Activated CD4-positive, alpha-beta T cell treated with anti-CD3 and anti-CD28 coated beads, Interleukin-2, amount 10 ng/mL, durations not matched to agents 24 days and 14 days (primary cell): Measurements from ENCODE around the gene GAMT. TPM values are rescaled to one million over a fixed set of nuclear protein-coding genes. Genes with fewer than 3 reads are reported as not detected.
"Not testable (repeated sequence)": the region's sequence is repeated elsewhere in the genome, so short reads cannot be mapped to it uniquely, and the experiment has no call there.

Experiments
- DNase-seq: peaks from one replicate; pipeline ENCODE4 v3.0.0; 2022
- H3K27ac Mint-ChIP-seq: one replicate; pipeline ENCODE4 v1.8.0; 2022; ENCODE audit warnings: mild to moderate bottlenecking, mixed read lengths
- H3K27me3 Mint-ChIP-seq: one replicate; pipeline ENCODE4 v1.8.0; 2022; ENCODE audit warnings: mixed read lengths
- H3K36me3 Mint-ChIP-seq: one replicate; pipeline ENCODE4 v1.8.0; 2022; ENCODE audit warnings: low read depth, mild to moderate bottlenecking, mixed read lengths
- H3K4me1 Mint-ChIP-seq: one replicate; pipeline ENCODE4 v1.8.0; 2021; ENCODE audit warnings: mixed read lengths
- H3K4me3 Mint-ChIP-seq: one replicate; pipeline ENCODE4 v1.8.0; 2022; ENCODE audit warnings: mild to moderate bottlenecking, moderate library complexity, mixed read lengths
- H3K9me3 Mint-ChIP-seq: one replicate; pipeline ENCODE4 v1.8.0; 2021; ENCODE audit warnings: mixed read lengths
- intact Hi-C: fragments of 100-400 bp; cut with micrococcal nuclease; formaldehyde crosslinking; loops from one replicate; pipeline ENCODE4 v1.15.1; 2023
- total RNA-seq: library from RNA; stranded (reverse); gene quantifications from 2 replicates; pipeline ENCODE4 v1.2.3, GENCODE V29; 2022

Gene GAMT
- total RNA-seq, 1 donor from 2014 or later = 32.6 TPM

- H3K27me3 Mint-ChIP-seq, DNase-seq, H3K9me3 Mint-ChIP-seq: not testable (repeated sequence)
- Mint-ChIP-seq H3K4me1 (peaks cover 21% of the 10 kb centered on the region), H3K27ac (peak overlapping the region; percentile 83), H3K4me3 (peak overlapping the region; percentile 93), H3K36me3 (peaks cover 47% of the 10 kb centered on the region)
- intact Hi-C loops = loop anchor here (5.0 kb wide), 1 partner anchor 38 kb away; the partner anchor contains the start of gene C19orf25
These were observed 38.4 kb upstream of the GAMT start for GRCh38 chr19:1439525-1440417.

GRCh38 chr19:1438933-1439354 lies 37.6 kb upstream of the GAMT start:
- Mint-ChIP-seq H3K4me1 (peaks cover 18% of the 10 kb centered on the region), H3K27ac (peak overlapping the region; percentile 83)
- DNase-seq = no peak

GRCh38 chr19:1438035-1438932 lies 36.9 kb upstream of the GAMT start, which contains the start of gene RPS15:
RPS15 (plus strand) TSS chr19:1438396; CDS start chr19:1438426, 30 bp downstream.
- H3K9me3 Mint-ChIP-seq = no peaks in the 10 kb centered on the region
- intact Hi-C loops = loop anchor here (1.0 to 5.0 kb wide), 2 partner anchors 31 to 39 kb away; partner anchors contain the start of genes C19orf25 and DAZAP1
- peaks cover 47% of the 10 kb centered on the region for H3K36me3 Mint-ChIP-seq
- DNase-seq = peak; percentile 99
- H3K27me3 Mint-ChIP-seq = no peaks in the 10 kb centered on the region
- H3K27ac Mint-ChIP-seq = peak within 1 kb of the TSS; percentile 100
- H3K4me3 Mint-ChIP-seq = peak within 1 kb of the TSS; percentile 93
- H3K4me1 Mint-ChIP-seq = peaks cover 18% of the 10 kb centered on the region

More at GRCh38 chr19:1438933-1439354, 37.6 kb upstream of the GAMT start:
- intact Hi-C loops = loop anchor here (1.0 to 5.0 kb wide), 2 partner anchors 32 to 38 kb away; partner anchors contain the start of genes C19orf25 and DAZAP1
- H3K9me3 Mint-ChIP-seq = no peaks in the 10 kb centered on the region
- peak overlapping the region; percentile 93 for H3K4me3 Mint-ChIP-seq
- H3K36me3 Mint-ChIP-seq = peaks cover 47% of the 10 kb centered on the region
- H3K27me3 Mint-ChIP-seq = no peaks in the 10 kb centered on the region

GRCh38 chr19:1437609-1438008 lies 36.3 kb upstream of the GAMT start:
- intact Hi-C loops = loop anchor here (1.0 to 5.0 kb wide), 2 partner anchors 30 to 40 kb away; partner anchors contain the start of genes C19orf25 and DAZAP1
- Mint-ChIP-seq H3K27me3 (no peaks in the 10 kb centered on the region), H3K9me3 (no peaks in the 10 kb centered on the region), H3K36me3 (peaks cover 49% of the 10 kb centered on the region), H3K4me1 (peaks cover 16% of the 10 kb centered on the region), H3K27ac (no peak overlapping the region), H3K4me3 (peak overlapping the region; percentile 93)
- no peak for DNase-seq

GRCh38 chr19:1435378-1435989 lies 34.1 kb upstream of the GAMT start:
- intact Hi-C loops = loop anchor here (5.0 kb wide), 1 partner anchor 42 kb away; the partner anchor contains the start of gene C19orf25
- Mint-ChIP-seq H3K27ac (no peak overlapping the region), H3K27me3 (no peaks in the 10 kb centered on the region), H3K9me3 (no peaks in the 10 kb centered on the region), H3K4me1 (peaks cover 13% of the 10 kb centered on the region), H3K4me3 (no peak overlapping the region), H3K36me3 (peaks cover 39% of the 10 kb centered on the region)
- DNase-seq = no peak

GRCh38 chr19:1434577-1435060 lies 33.3 kb upstream of the GAMT start:
- intact Hi-C loops = loop anchor here (5.0 kb wide), 1 partner anchor 43 kb away; the partner anchor contains the start of gene C19orf25

GRCh38 chr19:1434040-1434366 lies 32.7 kb upstream of the GAMT start:
- H3K36me3 Mint-ChIP-seq = peaks cover 28% of the 10 kb centered on the region
- no peak overlapping the region for H3K27ac Mint-ChIP-seq
- no peaks in the 10 kb centered on the region for H3K9me3 Mint-ChIP-seq
- no peaks in the 10 kb centered on the region for H3K27me3 Mint-ChIP-seq
- H3K4me3 Mint-ChIP-seq = no peak overlapping the region
- DNase-seq = no peak
- H3K4me1 Mint-ChIP-seq = peaks cover 8% of the 10 kb centered on the region
- intact Hi-C loops = no loop called here

More at GRCh38 chr19:1434577-1435060, 33.3 kb upstream of the GAMT start:
- H3K9me3 Mint-ChIP-seq = no peaks in the 10 kb centered on the region
- peaks cover 9% of the 10 kb centered on the region for H3K4me1 Mint-ChIP-seq
- no peak overlapping the region for H3K4me3 Mint-ChIP-seq
- no peaks in the 10 kb centered on the region for H3K27me3 Mint-ChIP-seq
- H3K27ac Mint-ChIP-seq = no peak overlapping the region
- peaks cover 34% of the 10 kb centered on the region for H3K36me3 Mint-ChIP-seq
- no peak for DNase-seq

GRCh38 chr19:1433119-1434039 lies 32.0 kb upstream of the GAMT start:
- Mint-ChIP-seq H3K9me3 (no peaks in the 10 kb centered on the region), H3K4me1 (peaks cover 8% of the 10 kb centered on the region), H3K4me3 (no peak overlapping the region), H3K36me3 (peaks cover 26% of the 10 kb centered on the region), H3K27me3 (no peaks in the 10 kb centered on the region), H3K27ac (no peak overlapping the region)
- no peak for DNase-seq
- intact Hi-C loops = no loop called here

GRCh38 chr19:1432507-1432887 lies 31.2 kb upstream of the GAMT start:
- Mint-ChIP-seq H3K27me3 (no peaks in the 10 kb centered on the region), H3K4me1 (peaks cover under 1% of the 10 kb centered on the region), H3K9me3 (no peaks in the 10 kb centered on the region), H3K36me3 (peaks cover 27% of the 10 kb centered on the region), H3K4me3 (no peak overlapping the region), H3K27ac (no peak overlapping the region)
- intact Hi-C loops = no loop called here
- DNase-seq = no peak

- no peak overlapping the region for H3K27ac Mint-ChIP-seq
- no peak overlapping the region for H3K4me3 Mint-ChIP-seq
- no peaks in the 10 kb centered on the region for H3K27me3 Mint-ChIP-seq
- no peak for DNase-seq
- no peaks in the 10 kb centered on the region for H3K9me3 Mint-ChIP-seq
- peaks cover 27% of the 10 kb centered on the region for H3K36me3 Mint-ChIP-seq
- no peaks in the 10 kb centered on the region for H3K4me1 Mint-ChIP-seq
- intact Hi-C loops = no loop called here
These were observed 30.6 kb upstream of the GAMT start for GRCh38 chr19:1431759-1432506.

- H3K4me3 Mint-ChIP-seq = no peak overlapping the region
- intact Hi-C loops = no loop called here
- H3K27ac Mint-ChIP-seq = no peak overlapping the region
- no peaks in the 10 kb centered on the region for H3K9me3 Mint-ChIP-seq
- no peak for DNase-seq
- H3K4me1 Mint-ChIP-seq = no peaks in the 10 kb centered on the region
- no peaks in the 10 kb centered on the region for H3K27me3 Mint-ChIP-seq
- H3K36me3 Mint-ChIP-seq = peaks cover 27% of the 10 kb centered on the region
These were observed 28.9 kb upstream of the GAMT start for GRCh38 chr19:1430246-1430645.

- H3K27me3 Mint-ChIP-seq = no peaks in the 10 kb centered on the region
- intact Hi-C loops = no loop called here
- no peak overlapping the region for H3K27ac Mint-ChIP-seq
- peaks cover 30% of the 10 kb centered on the region for H3K36me3 Mint-ChIP-seq
- H3K4me1 Mint-ChIP-seq = no peaks in the 10 kb centered on the region
- DNase-seq = no peak
- no peak overlapping the region for H3K4me3 Mint-ChIP-seq
- H3K9me3 Mint-ChIP-seq = no peaks in the 10 kb centered on the region
These were observed 28.4 kb upstream of the GAMT start for GRCh38 chr19:1429750-1430149.
